DMS114 treated with DMSO at 0.1 percent for 48 hours (cell line): ENCODE data around the gene CAPS.
"Not testable (repeated sequence)": the region's sequence is repeated elsewhere in the genome, so short reads cannot be mapped to it uniquely, and the experiment has no call there.

ENCODE experiments used
- DNase-seq: peaks from one replicate; lab custom pipeline; 2025; ENCODE audit not compliant: unreplicated experiment; lab: John Stamatoyannopoulos, UW

CAPS gene

GRCh38 chr19:5954293-5954692, 40.2 kb downstream of the CAPS start:
- no peak for DNase-seq

- DNase-seq: no peak
These were observed 41.5 kb downstream of the CAPS start for GRCh38 chr19:5955636-5955935.

- DNase-seq: no peak
These were observed 42.3 kb downstream of the CAPS start for GRCh38 chr19:5956323-5956722.

- DNase-seq: no peak
These were observed 42.7 kb downstream of the CAPS start for GRCh38 chr19:5956728-5957127.

GRCh38 chr19:5957170-5957569, 43.1 kb downstream of the CAPS start:
- no peak for DNase-seq

- no peak for DNase-seq
These were observed 44.2 kb downstream of the CAPS start for GRCh38 chr19:5958074-5958850.

GRCh38 chr19:5958851-5959122, 44.7 kb downstream of the CAPS start:
- no peak for DNase-seq

- DNase-seq: no peak
These were observed 45.4 kb downstream of the CAPS start for GRCh38 chr19:5959260-5960004.

- no peak for DNase-seq
These were observed 46.2 kb downstream of the CAPS start for GRCh38 chr19:5960005-5961001.

- not testable (repeated sequence) for DNase-seq
These were observed 47.6 kb downstream of the CAPS start for GRCh38 chr19:5961641-5961968.

GRCh38 chr19:5961969-5962945, 48.2 kb downstream of the CAPS start:
- no peak for DNase-seq

- not testable (repeated sequence) for DNase-seq
These were observed 49.2 kb downstream of the CAPS start for GRCh38 chr19:5963259-5963658.

- no peak for DNase-seq
These were observed 49.8 kb downstream of the CAPS start for GRCh38 chr19:5963855-5964254.

- no peak for DNase-seq
These were observed 50.9 kb downstream of the CAPS start for GRCh38 chr19:5964816-5965565.
